Right atrium auricular region (tissue), 2 donors: ENCODE measurements around the gene C1QTNF7. TPM values are rescaled to one million over a fixed set of nuclear protein-coding genes. Genes with fewer than 3 reads are reported as not detected.

Experiments used
- DNase-seq: peaks from one replicate; pipeline ENCODE4 v3.0.0-alpha.2; 2019; ENCODE audit warnings: low spot score
- H3K27ac ChIP-seq, 2 donors: fragments of 200-600 bp; sonication (generic); 1 replicate in 1 of 2; 2 replicates in 1 of 2; pipeline ENCODE4 v1.5.1; 2016 to 2019
- H3K27me3 ChIP-seq, 2 donors: fragments of 200-600 bp; sonication (generic); one replicate each; pipeline versions ENCODE4 v1.5.1 to v1.6.0; 2017 to 2019
- H3K36me3 ChIP-seq: fragments of 200-600 bp; sonication (generic); one replicate; pipeline ENCODE4 v1.5.1; 2016
- H3K4me1 ChIP-seq, 2 donors: fragments of 200-600 bp; sonication (generic); one replicate each; pipeline versions ENCODE4 v1.5.1 to v1.6.0; 2017 to 2019
- H3K4me3 ChIP-seq, 2 donors: fragments of 200-600 bp; sonication (generic); 1 replicate in 1 of 2; 2 replicates in 1 of 2; pipeline ENCODE4 v1.5.1; 2017 to 2019; ENCODE audit warnings: mild to moderate bottlenecking in 1 of 2, moderate library complexity in 1 of 2
- H3K9me3 ChIP-seq, 2 donors: fragments of 200-600 bp; sonication (generic); one replicate each; pipeline ENCODE4 v1.5.1; 2019
- CTCF ChIP-seq, 2 donors: fragments of 200-600 bp; sonication (generic); IDR thresholded peaks; one replicate each; pipeline ENCODE4 v1.5.1; 2019; ENCODE audit warnings: antibody characterized with exemption in 2 of 2
- total RNA-seq, 2 donors: library from RNA; depleted of rRNA; stranded (reverse); fragments of >200 nt; gene quantifications; one replicate each; pipeline ENCODE4 v1.1.0, GENCODE V29; 2016

C1QTNF7 gene
- total RNA-seq, 2 donors from 2014 or later: 1.0 to 2.9 TPM

- Histone ChIP-seq H3K4me1 (peaks cover 0 to 11% of the 10 kb centered on the region in 2 donors), H3K27ac (no peak overlapping the region), H3K36me3 (no peaks in the 10 kb centered on the region), H3K9me3 (no peaks in the 10 kb centered on the region), H3K4me3 (no peak overlapping the region), H3K27me3 (no peaks in the 10 kb centered on the region)
- no peak for DNase-seq
- no peak for TF ChIP-seq CTCF (IDR thresholded peaks at IDR 0.05)
Measured at GRCh38 chr4:15458616-15459015, 30.8 kb downstream of the C1QTNF7 start.

DNA sequence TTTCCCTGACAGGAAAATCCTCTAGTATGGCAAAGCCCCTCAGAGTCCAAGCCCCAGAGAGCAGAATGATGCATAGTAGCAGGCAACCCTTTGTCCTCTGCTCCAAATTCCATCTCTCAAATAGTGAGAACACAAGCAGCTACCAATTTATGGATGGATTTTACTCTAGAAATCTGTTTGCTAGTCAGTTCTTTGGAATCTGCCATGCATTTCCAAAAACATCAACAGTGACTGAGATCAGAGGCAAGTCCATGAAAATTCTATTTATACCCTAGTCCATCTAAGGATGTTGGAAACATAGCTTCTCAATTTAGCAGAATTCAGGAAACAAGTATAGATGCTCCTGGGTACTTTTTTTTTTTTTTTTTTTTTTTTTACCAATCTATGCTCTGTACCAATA is 31.9 kb downstream of the C1QTNF7 start:
- DNase-seq: no peak
- peaks cover 0 to 11% of the 10 kb centered on the region in 2 donors for H3K4me1 ChIP-seq
- no peak overlapping the region for H3K4me3 ChIP-seq
- no peak for TF ChIP-seq CTCF (IDR thresholded peaks at IDR 0.05)
- H3K36me3 ChIP-seq: no peaks in the 10 kb centered on the region
- no peaks in the 10 kb centered on the region for H3K9me3 ChIP-seq
- no peaks in the 10 kb centered on the region for H3K27me3 ChIP-seq
- H3K27ac ChIP-seq: no peak overlapping the region

GRCh38 chr4:15466596-15466995 is 38.8 kb downstream of the C1QTNF7 start:
- DNase-seq: no peak
- H3K27me3 ChIP-seq: no peaks in the 10 kb centered on the region
- no peak overlapping the region for H3K4me3 ChIP-seq
- H3K9me3 ChIP-seq: no peaks in the 10 kb centered on the region
- H3K27ac ChIP-seq: no peak overlapping the region
- peaks cover 0 to 27% of the 10 kb centered on the region in 2 donors for H3K4me1 ChIP-seq
- TF ChIP-seq CTCF (IDR thresholded peaks at IDR 0.05): no peak
- no peaks in the 10 kb centered on the region for H3K36me3 ChIP-seq

DNA sequence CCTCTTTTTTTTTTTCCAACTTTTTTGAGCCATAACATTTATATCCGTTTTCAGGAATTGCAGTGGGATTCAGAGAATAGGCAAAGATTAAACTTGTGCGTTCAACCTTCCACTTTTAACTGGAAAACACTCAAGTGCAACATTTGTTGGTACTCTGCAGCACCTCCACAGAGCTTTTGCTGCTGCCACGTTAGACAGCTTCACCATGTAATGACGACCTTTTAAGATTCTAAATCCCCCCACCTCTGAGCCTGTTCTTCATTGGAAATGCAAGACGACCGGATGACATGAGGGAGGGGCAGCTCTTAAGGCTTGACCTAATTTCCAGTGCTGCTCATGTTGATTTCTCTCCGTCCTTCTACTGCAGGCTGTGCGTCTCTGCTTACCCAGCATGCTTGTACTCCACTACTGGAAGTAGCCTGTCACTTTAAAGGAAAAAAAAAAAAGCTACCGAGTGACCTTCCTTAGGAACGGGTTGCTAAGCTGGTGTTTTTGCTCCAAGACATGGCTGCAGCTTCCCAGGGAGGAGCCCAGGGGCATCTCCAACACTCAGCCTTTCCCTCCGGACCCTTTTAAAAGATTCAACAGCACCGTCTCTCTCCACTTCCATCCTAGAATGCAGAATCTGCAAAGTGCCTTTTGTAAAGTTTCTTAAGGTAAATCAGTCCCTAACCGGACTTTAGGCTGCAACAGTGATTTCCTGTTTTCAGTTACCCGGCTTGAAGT is 41.7 kb downstream of the C1QTNF7 start, which contains the start of gene CC2D2A:
CC2D2A (plus strand) TSS at position 481 of the 726 bp plus-strand sequence. CDS start 6,051 bp downstream, outside the sequence.
- H3K27ac ChIP-seq: peak within 1 kb of the TSS; percentile 8 to 19
- no peaks in the 10 kb centered on the region for H3K27me3 ChIP-seq
- peaks cover 0 to 27% of the 10 kb centered on the region in 2 donors for H3K4me1 ChIP-seq
- H3K4me3 ChIP-seq: peak within 1 kb of the TSS; percentile 46 to 60
- H3K9me3 ChIP-seq: no peaks in the 10 kb centered on the region
- no peak for DNase-seq
- TF ChIP-seq CTCF (IDR thresholded peaks at IDR 0.05): no peak
- H3K36me3 ChIP-seq: no peaks in the 10 kb centered on the region

DNA sequence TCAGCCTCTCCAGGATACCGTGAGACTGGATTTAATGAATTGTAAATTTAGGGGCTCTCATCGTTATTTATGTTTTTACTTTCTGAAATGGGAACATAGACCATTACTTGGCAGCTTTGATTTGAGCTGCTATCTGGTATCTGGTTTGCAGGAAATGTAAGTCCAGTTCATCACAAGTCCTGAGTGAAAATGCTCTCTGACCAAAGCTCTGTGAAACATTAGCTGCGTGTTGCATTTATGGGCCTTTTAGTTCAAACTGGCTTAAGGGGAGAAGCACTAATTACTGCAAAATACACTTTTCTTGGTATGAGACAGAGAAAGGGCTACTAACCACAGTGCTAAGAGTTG is 42.3 kb downstream of the C1QTNF7 start:
- Histone ChIP-seq H3K4me1 (peaks cover 0 to 27% of the 10 kb centered on the region in 2 donors), H3K36me3 (no peaks in the 10 kb centered on the region), H3K27ac (peak overlapping the region; percentile 8 to 19), H3K4me3 (peak overlapping the region; percentile 46 to 60), H3K9me3 (no peaks in the 10 kb centered on the region), H3K27me3 (no peaks in the 10 kb centered on the region)
- no peak for TF ChIP-seq CTCF (IDR thresholded peaks at IDR 0.05)
- DNase-seq: no peak

DNA sequence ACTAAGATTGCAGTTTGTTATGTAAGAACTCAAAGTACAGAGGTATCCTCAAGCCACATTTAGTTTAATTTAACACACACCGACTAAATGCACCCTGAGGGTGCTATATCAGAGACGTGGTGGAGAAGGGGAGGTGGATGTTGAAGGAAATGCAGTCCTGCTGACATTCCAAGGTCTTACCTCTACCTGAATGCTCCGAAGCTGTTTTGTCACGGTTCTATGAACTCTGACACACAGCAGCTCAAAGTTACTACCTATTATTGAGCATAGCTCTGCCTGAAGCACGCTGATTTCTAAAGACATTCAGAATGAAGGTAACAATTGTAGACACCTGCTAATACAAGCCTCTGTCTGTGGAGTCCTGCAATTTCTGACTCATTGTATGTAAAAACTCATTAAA is 48.6 kb downstream of the C1QTNF7 start:
- Histone ChIP-seq H3K4me1 (peaks cover 0 to 2% of the 10 kb centered on the region in 2 donors), H3K27ac (no peak overlapping the region), H3K36me3 (no peaks in the 10 kb centered on the region), H3K27me3 (no peaks in the 10 kb centered on the region), H3K9me3 (no peaks in the 10 kb centered on the region), H3K4me3 (no peak overlapping the region)
- DNase-seq: no peak
- no peak for TF ChIP-seq CTCF (IDR thresholded peaks at IDR 0.05)
